ENCODE measurements around the gene TMEM254.

DNA sequence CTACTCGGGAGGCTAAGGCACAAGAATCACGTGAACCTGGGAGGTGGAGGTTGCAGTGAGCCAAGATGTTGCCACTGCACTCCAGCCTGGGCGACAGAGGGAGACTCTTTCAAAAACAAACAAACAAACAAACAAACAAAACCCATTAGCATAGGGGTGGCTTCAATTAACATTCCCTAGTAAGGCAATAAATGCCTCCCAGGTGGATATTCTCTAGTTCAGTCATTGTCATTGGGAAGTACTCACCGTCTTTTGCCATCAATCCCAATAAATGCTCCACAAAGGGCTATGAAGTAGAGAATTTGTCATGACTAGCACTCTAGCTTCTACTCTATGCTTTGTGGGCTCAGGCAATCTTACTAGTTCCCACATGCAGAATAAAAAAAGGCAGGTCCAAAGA, 11.7 kb upstream of the TMEM254 start:
- TF ChIP-seq, protein P1, sequence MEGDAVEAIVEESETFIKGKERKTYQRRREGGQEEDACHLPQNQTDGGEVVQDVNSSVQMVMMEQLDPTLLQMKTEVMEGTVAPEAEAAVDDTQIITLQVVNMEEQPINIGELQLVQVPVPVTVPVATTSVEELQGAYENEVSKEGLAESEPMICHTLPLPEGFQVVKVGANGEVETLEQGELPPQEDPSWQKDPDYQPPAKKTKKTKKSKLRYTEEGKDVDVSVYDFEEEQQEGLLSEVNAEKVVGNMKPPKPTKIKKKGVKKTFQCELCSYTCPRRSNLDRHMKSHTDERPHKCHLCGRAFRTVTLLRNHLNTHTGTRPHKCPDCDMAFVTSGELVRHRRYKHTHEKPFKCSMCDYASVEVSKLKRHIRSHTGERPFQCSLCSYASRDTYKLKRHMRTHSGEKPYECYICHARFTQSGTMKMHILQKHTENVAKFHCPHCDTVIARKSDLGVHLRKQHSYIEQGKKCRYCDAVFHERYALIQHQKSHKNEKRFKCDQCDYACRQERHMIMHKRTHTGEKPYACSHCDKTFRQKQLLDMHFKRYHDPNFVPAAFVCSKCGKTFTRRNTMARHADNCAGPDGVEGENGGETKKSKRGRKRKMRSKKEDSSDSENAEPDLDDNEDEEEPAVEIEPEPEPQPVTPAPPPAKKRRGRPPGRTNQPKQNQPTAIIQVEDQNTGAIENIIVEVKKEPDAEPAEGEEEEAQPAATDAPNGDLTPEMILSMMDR (IDR thresholded peaks at IDR 0.05): no peak
- TF ChIP-seq POLR2A (IDR thresholded peaks at IDR 0.05): no peak
